Thyroid gland (tissue), 4 donors: ENCODE measurements around the gene CCL18. TPM values are rescaled to one million over a fixed set of nuclear protein-coding genes. Genes with fewer than 3 reads are reported as not detected.
"Not testable (repeated sequence)": the region's sequence is repeated elsewhere in the genome, so short reads cannot be mapped to it uniquely, and the experiment has no call there.

Experiments
- DNase-seq, 2 donors: peaks; one replicate each; pipeline ENCODE4 v3.0.0-alpha.2; 2019
- H3K27ac ChIP-seq, 3 donors: fragments of 200-600 bp; sonication (generic); 1 replicate in 2 of 3; 2 replicates in 1 of 3; pipeline ENCODE4 v1.5.1; 2016 to 2019; ENCODE audit warnings: mild to moderate bottlenecking in 1 of 3, moderate library complexity in 1 of 3
- H3K27me3 ChIP-seq: fragments of 200-600 bp; sonication (generic); one replicate; pipeline ENCODE4 v1.5.1; 2019
- H3K36me3 ChIP-seq, 2 donors: fragments of 200-600 bp; sonication (generic); one replicate each; pipeline ENCODE4 v1.5.1; 2016 to 2019
- H3K4me1 ChIP-seq, 2 donors: fragments of 200-600 bp; sonication (generic); one replicate each; pipeline ENCODE4 v1.5.1; 2017 to 2019
- H3K4me3 ChIP-seq, 3 donors: fragments of 200-600 bp; sonication (generic); replicated peaks in 1 of 3; 1 replicate in 2 of 3; 2 replicates in 1 of 3; pipeline ENCODE4 v1.5.1; 2016; ENCODE audit warnings: mild to moderate bottlenecking in 1 of 3
- H3K9me3 ChIP-seq: fragments of 200-600 bp; sonication (generic); one replicate; pipeline ENCODE4 v1.5.1; 2017
- POLR2A ChIP-seq, 2 donors: fragments of 450-650 bp; IDR thresholded peaks; one replicate each; pipeline ENCODE4 v1.6.1; 2017; ENCODE audit warnings: antibody characterized with exemption in 2 of 2, mild to moderate bottlenecking in 2 of 2, moderate library complexity in 1 of 2
- WGBS, 2 donors: methylation state at CpG; one replicate each; pipeline ENCODE4 v1.1.5; 2017; 5-methylcytosine and 5-hydroxymethylcytosine counted together
- intact Hi-C: fragments of 100-400 bp; cut with DNase I; formaldehyde crosslinking; loops from one replicate; pipeline ENCODE4 v1.15.1; 2023
- total RNA-seq, 4 donors: library from RNA; depleted of rRNA; stranded (reverse); fragments of >200 nt; gene quantifications; one replicate each; pipeline ENCODE4 v1.2.3, GENCODE V29; 2016
- TF ChIP-seq, protein P1 (sequence below), 6 experiments: fragments of 200-600 bp in 3 of 6; fragments of 450-650 bp in 3 of 6; sonication (generic) in 3 of 6; IDR thresholded peaks; one replicate each; pipeline ENCODE4 v1.5.1; 2016 to 2019; ENCODE audit warnings: antibody characterized with exemption in 6 of 6, mild to moderate bottlenecking in 2 of 6, inconsistent platforms in 1 of 6, moderate library complexity in 1 of 6

CCL18 gene
- total RNA-seq, 4 donors from 2014 or later, result 0.89 to 4.7 (median 2.5) TPM; not detected in 1

DNA sequence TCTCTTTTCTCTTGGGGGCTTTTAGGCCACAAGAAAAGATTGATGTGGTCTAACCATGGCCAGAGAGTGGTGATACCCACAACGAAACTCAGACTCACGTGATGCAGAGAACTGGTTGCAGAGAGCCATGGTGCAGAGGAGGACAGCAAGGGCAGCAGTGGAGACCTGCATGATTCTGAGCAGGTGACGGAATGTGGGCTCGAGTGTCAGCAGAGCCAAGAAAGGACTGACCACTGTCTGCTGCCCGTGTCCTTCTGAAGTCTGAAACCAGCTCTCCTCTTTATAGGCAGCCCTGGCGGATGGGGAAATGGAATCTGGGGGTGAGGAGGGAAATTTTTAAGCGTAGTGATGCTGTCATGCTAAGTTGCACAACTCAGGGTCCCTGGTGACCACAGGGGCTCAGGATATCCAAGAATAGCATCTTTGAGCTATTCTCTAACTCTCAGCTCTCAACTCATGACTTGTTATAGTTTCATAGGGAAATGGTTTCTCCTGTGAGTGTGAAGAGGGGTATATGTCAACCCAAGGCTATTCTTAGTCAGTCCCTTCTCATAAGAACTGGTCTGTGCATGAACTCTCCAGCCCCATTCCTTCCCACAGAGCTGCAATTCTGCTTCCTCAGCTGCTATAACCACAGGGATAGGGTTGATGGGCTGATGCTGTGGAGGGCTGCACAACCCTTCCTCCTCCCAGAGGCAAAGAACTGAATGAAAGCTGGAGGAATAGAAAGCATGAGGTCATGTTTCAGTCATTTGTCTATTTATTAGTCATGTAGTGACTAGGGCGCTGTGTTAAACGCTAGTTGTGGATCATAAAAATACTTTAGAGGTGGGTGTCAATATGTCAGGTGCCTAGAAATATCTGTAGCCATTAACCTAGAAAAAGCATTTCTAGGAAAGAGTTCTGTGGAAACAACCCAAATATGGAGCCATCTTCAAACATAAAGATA is 26.1 kb downstream of the CCL18 start, which contains the start of gene CCL3:
Gene CCL3, minus strand, starts transcription at position 256 of the 949 bp plus-strand sequence. Its CDS starts 85 bp downstream, at position 171.
- Histone ChIP-seq H3K27me3 (no peaks in the 10 kb centered on the region), H3K9me3 (no peaks in the 10 kb centered on the region), H3K4me3 (no peak within 1 kb of the TSS), H3K27ac (no peak within 1 kb of the TSS), H3K36me3 (no peaks in the 10 kb centered on the region), H3K4me1 (no peaks in the 10 kb centered on the region)
- 72 to 76% methylated on average over 9 of the region's 9 CpGs for WGBS, 2 donors
- intact Hi-C loops, result no loop called here
- DNase-seq, result no peak
- TF ChIP-seq POLR2A (IDR thresholded peaks at IDR 0.05), result no peak
- TF ChIP-seq, protein P1, sequence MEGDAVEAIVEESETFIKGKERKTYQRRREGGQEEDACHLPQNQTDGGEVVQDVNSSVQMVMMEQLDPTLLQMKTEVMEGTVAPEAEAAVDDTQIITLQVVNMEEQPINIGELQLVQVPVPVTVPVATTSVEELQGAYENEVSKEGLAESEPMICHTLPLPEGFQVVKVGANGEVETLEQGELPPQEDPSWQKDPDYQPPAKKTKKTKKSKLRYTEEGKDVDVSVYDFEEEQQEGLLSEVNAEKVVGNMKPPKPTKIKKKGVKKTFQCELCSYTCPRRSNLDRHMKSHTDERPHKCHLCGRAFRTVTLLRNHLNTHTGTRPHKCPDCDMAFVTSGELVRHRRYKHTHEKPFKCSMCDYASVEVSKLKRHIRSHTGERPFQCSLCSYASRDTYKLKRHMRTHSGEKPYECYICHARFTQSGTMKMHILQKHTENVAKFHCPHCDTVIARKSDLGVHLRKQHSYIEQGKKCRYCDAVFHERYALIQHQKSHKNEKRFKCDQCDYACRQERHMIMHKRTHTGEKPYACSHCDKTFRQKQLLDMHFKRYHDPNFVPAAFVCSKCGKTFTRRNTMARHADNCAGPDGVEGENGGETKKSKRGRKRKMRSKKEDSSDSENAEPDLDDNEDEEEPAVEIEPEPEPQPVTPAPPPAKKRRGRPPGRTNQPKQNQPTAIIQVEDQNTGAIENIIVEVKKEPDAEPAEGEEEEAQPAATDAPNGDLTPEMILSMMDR (IDR thresholded peaks at IDR 0.05), result no peak

DNA sequence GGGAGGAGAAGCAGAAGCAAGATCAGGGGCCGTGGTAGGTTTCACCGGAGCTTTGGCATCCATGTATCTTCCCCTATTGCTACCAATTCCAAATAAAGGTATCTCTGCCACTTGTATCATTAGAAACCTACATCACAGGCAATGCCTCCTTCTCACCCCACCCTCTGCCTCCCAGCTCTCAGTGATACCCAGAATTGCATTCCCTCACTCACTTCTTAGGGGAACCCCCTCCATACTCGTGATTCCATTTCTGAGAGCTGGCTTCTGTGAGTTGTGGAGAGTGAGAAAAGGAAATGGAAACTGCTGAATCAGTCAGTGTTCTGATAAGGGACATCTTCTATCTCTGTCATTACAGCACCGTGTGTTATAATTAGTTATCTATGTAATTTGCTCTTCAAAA is 28.2 kb downstream of the CCL18 start:
- TF ChIP-seq, protein P1 (IDR thresholded peaks at IDR 0.05), result no peak
- no peak for TF ChIP-seq POLR2A (IDR thresholded peaks at IDR 0.05)
- WGBS, 2 donors, result 66 to 73% methylated on average over 4 of the region's 4 CpGs
- no peaks in the 10 kb centered on the region for H3K27me3 ChIP-seq

DNA sequence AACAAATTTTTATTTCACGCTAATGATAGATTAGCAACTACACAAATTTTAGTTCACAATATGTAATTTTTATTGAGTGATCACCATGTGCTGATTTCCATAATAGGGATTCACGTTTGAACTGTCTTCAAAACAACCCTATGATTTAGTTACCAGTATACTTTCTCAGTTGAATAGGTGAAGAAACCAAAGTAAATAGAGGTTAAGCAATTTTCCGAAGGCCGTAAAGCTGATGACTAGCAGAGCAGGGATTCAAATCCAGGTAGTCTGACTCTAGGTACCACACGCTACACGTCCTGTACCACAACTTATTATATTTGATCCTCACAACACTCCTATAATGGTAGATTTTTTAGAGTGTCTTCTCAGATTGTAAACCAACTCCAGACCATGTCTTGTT is 28.6 kb downstream of the CCL18 start:
- H3K27ac ChIP-seq, H3K4me1 ChIP-seq, H3K36me3 ChIP-seq, DNase-seq, H3K9me3 ChIP-seq, H3K4me3 ChIP-seq, H3K27me3 ChIP-seq, intact Hi-C loops: not testable (repeated sequence)
- WGBS, 2 donors, result 79 to 89% methylated on average over 6 of the region's 6 CpGs

More for the DNA sequence above, 28.2 kb downstream of the CCL18 start:
- no peaks in the 10 kb centered on the region for H3K36me3 ChIP-seq
- intact Hi-C loops, result no loop called here
- no peak overlapping the region for H3K27ac ChIP-seq
- DNase-seq, result no peak
- H3K9me3 ChIP-seq, result no peaks in the 10 kb centered on the region
- H3K4me3 ChIP-seq, result no peak overlapping the region
- H3K4me1 ChIP-seq, result no peaks in the 10 kb centered on the region

DNA sequence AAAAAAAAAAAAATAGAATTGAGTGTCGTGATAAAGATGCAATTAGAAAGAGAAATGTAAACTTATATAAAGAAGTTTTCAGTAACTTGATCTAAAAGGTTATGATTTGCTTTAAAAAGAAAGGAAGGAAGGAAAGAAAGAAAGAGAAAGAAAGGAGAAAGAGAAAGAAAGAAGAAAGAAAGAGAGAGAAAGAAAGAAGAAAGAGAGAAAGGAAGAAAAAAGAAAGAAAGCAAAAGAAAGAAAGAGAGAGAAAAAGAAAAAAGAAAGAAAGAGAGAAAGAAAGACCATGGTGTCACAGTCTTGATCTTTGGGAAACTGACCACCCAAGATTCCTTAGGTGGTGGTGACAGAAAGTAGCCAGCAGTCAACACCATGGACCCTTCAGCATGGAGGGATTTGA is 30.2 kb downstream of the CCL18 start:
- intact Hi-C loops, result no loop called here
- no peak overlapping the region for H3K4me3 ChIP-seq
- no peaks in the 10 kb centered on the region for H3K4me1 ChIP-seq
- no peaks in the 10 kb centered on the region for H3K27me3 ChIP-seq
- no peak overlapping the region for H3K27ac ChIP-seq
- no peaks in the 10 kb centered on the region for H3K9me3 ChIP-seq
- TF ChIP-seq, protein P1 (IDR thresholded peaks at IDR 0.05), result no peak
- TF ChIP-seq POLR2A (IDR thresholded peaks at IDR 0.05), result no peak
- no peaks in the 10 kb centered on the region for H3K36me3 ChIP-seq
- DNase-seq, result no peak
- WGBS, 2 donors, result 90 to 95% methylated on average over 1 of the region's 1 CpG

DNA sequence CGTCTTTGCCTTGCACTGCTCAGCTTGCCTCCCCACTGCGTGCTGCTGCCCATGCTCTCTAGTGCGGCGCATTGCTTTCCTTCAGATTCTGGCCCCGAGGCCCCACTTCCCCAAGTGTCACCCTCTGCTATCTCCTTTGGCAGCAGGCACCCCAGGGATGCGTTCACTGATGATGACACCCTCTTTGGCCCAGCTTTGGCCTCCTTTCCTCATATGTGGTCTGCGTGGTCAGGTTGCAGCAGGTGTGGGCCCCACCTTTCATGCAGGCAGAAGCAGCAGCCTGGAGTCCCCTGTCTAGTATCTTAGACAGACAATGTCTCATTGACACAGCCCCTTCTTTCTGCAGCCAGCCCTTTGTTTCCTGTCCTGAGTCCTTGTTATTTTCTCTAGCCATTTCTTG is 30.7 kb downstream of the CCL18 start:
- 94 to 95% methylated on average over 7 of the region's 7 CpGs for WGBS, 2 donors
- TF ChIP-seq, protein P1 (IDR thresholded peaks at IDR 0.05), result no peak
- no peak for TF ChIP-seq POLR2A (IDR thresholded peaks at IDR 0.05)
- Histone ChIP-seq H3K4me3 (no peak overlapping the region), H3K27ac (no peak overlapping the region), H3K36me3 (no peaks in the 10 kb centered on the region), H3K4me1 (no peaks in the 10 kb centered on the region), H3K27me3 (no peaks in the 10 kb centered on the region), H3K9me3 (no peaks in the 10 kb centered on the region)
- DNase-seq, result no peak
- intact Hi-C loops, result no loop called here
